ENCODE measurements around the gene ZNF292.
A peak's percentile ranks its signal among the peaks of the same experiment; 100 is the strongest.
"Not testable (repeated sequence)": the region's sequence is repeated elsewhere in the genome, so short reads cannot be mapped to it uniquely, and the experiment has no call there.

The ZNF292 gene

GRCh38 chr6:87164506-87164905 lies 9.1 kb downstream of the ZNF292 start:
- no peak for DNase-seq

GRCh38 chr6:87165185-87165584 lies 9.8 kb downstream of the ZNF292 start:
- no peak for DNase-seq

- DNase-seq: no peak
Measured at GRCh38 chr6:87171938-87172633, 16.7 kb downstream of the ZNF292 start.

- no peak for DNase-seq
Measured at GRCh38 chr6:87174078-87174579, 18.8 kb downstream of the ZNF292 start.

- no peak for DNase-seq
Measured at GRCh38 chr6:87176493-87176892, 21.1 kb downstream of the ZNF292 start.

GRCh38 chr6:87180105-87180728 lies 24.9 kb downstream of the ZNF292 start:
- no peak for DNase-seq

- no peak for DNase-seq
Measured at GRCh38 chr6:87181903-87182302, 26.5 kb downstream of the ZNF292 start.

GRCh38 chr6:87182321-87182720 lies 27.0 kb downstream of the ZNF292 start:
- DNase-seq: peak; percentile 41

- no peak for DNase-seq
Measured at GRCh38 chr6:87182940-87183339, 27.6 kb downstream of the ZNF292 start.

GRCh38 chr6:87183687-87184086 lies 28.3 kb downstream of the ZNF292 start:
- DNase-seq: no peak

GRCh38 chr6:87184762-87185250 lies 29.4 kb downstream of the ZNF292 start:
- DNase-seq: no peak

GRCh38 chr6:87196275-87196842 lies 41.0 kb downstream of the ZNF292 start:
- no peak for DNase-seq

- peak; percentile 24 for DNase-seq
Measured at GRCh38 chr6:87197547-87197946, 42.2 kb downstream of the ZNF292 start.

- not testable (repeated sequence) for DNase-seq
Measured at GRCh38 chr6:87198022-87198810, 42.9 kb downstream of the ZNF292 start.

- DNase-seq: no peak
Measured at GRCh38 chr6:87199787-87200186, 44.4 kb downstream of the ZNF292 start.

GRCh38 chr6:87200469-87201175 lies 45.3 kb downstream of the ZNF292 start:
- DNase-seq: no peak

GRCh38 chr6:87203448-87204023 lies 48.2 kb downstream of the ZNF292 start:
- DNase-seq: no peak

- no peak for DNase-seq
Measured at GRCh38 chr6:87209812-87210211, 54.4 kb downstream of the ZNF292 start.

- DNase-seq: peak; percentile 59
Measured at GRCh38 chr6:87210979-87211378, 55.6 kb downstream of the ZNF292 start.

GRCh38 chr6:87212596-87212995 lies 57.2 kb downstream of the ZNF292 start:
- DNase-seq: no peak

GRCh38 chr6:87213364-87213763 lies 58.0 kb downstream of the ZNF292 start:
- DNase-seq: no peak

- DNase-seq: no peak
Measured at GRCh38 chr6:87214831-87215230, 59.5 kb downstream of the ZNF292 start.

Measured in stimulated activated CD4-positive, alpha-beta T cell treated with anti-CD3 and anti-CD28 coated beads, Interleukin-1b, Interleukin-23, amount 100 ng/mL, for 48 hours (primary cell).